Lower lobe of right lung (tissue), 2 donors: Measurements from ENCODE around the gene ZNF688. TPM values are rescaled to one million over a fixed set of nuclear protein-coding genes. Genes with fewer than 3 reads are reported as not detected.

ENCODE experiments used
- ATAC-seq, 2 donors: fragments of 200-7000 bp; cut with Tn5 transposase; one replicate each; pipeline ENCODE4 v1.9.1; 2020 to 2022; ENCODE audit warnings: mild to moderate bottlenecking in 2 of 2, moderate library complexity in 2 of 2
- DNase-seq: peaks from one replicate; pipeline ENCODE4 v3.0.0-alpha.2; 2020
- H3K27ac ChIP-seq: fragments of 200-600 bp; one replicate; pipeline ENCODE4 v1.8.0; 2022
- H3K27me3 ChIP-seq: fragments of 200-600 bp; one replicate; pipeline ENCODE4 v1.8.0; 2022; ENCODE audit warnings: low read depth
- H3K36me3 ChIP-seq: fragments of 200-600 bp; one replicate; pipeline ENCODE4 v1.8.0; 2022; ENCODE audit warnings: mild to moderate bottlenecking
- H3K4me1 ChIP-seq: fragments of 200-600 bp; one replicate; pipeline ENCODE4 v1.8.0; 2022
- H3K4me3 ChIP-seq: fragments of 200-600 bp; one replicate; pipeline ENCODE4 v1.8.0; 2022; ENCODE audit warnings: mild to moderate bottlenecking
- H3K9me3 ChIP-seq: fragments of 200-600 bp; one replicate; pipeline ENCODE4 v1.8.0; 2022
- CTCF ChIP-seq: fragments of 200-600 bp; IDR thresholded peaks from one replicate; pipeline ENCODE4 v1.8.0; 2022; ENCODE audit warnings: antibody characterized with exemption, mild to moderate bottlenecking
- intact Hi-C: fragments of 100-400 bp; cut with DNase I; formaldehyde crosslinking; loops from one replicate; pipeline ENCODE4 v1.11.0; 2022
- total RNA-seq: library from RNA; stranded (reverse); fragmentation: NEBNext Ultra II Directional; extraction: Animal tissue kit (Norgen Biotek cat#: 25700); gene quantifications from one replicate; pipeline ENCODE4 v1.2.1, GENCODE V29; 2021
- donor health status: DM: no; HTN: yes; CAD: no; lungs with severe emphysema.

The ZNF688 gene
- total RNA-seq, 1 donor from 2014 or later: 13.5 TPM

- Histone ChIP-seq H3K4me3 (no peak overlapping the region), H3K27me3 (no peaks in the 10 kb centered on the region), H3K9me3 (no peaks in the 10 kb centered on the region), H3K27ac (no peak overlapping the region), H3K4me1 (peaks cover 44% of the 10 kb centered on the region), H3K36me3 (peaks cover 26% of the 10 kb centered on the region)
- intact Hi-C loops: no loop called here
- no peak for ATAC-seq
- no peak for DNase-seq
- no peak for TF ChIP-seq CTCF
Measured at GRCh38 chr16:30532285-30533145, 39.0 kb downstream of the ZNF688 start.

- H3K4me3 ChIP-seq: no peak overlapping the region
- H3K27ac ChIP-seq: peak overlapping the region; percentile 0
- no peaks in the 10 kb centered on the region for H3K9me3 ChIP-seq
- no peaks in the 10 kb centered on the region for H3K27me3 ChIP-seq
- DNase-seq (no peak), ATAC-seq (no peak)
- TF ChIP-seq CTCF: no peak
- H3K4me1 ChIP-seq: peaks cover 38% of the 10 kb centered on the region
- peaks cover 27% of the 10 kb centered on the region for H3K36me3 ChIP-seq
- intact Hi-C loops: no loop called here
Measured at GRCh38 chr16:30530163-30531037, 41.1 kb downstream of the ZNF688 start.

GRCh38 chr16:30528799-30529457 lies 42.6 kb downstream of the ZNF688 start:
- Histone ChIP-seq H3K27me3 (no peaks in the 10 kb centered on the region), H3K36me3 (peaks cover 38% of the 10 kb centered on the region), H3K4me3 (no peak overlapping the region), H3K4me1 (peaks cover 34% of the 10 kb centered on the region), H3K27ac (peak overlapping the region; percentile 98), H3K9me3 (no peaks in the 10 kb centered on the region)
- no peak for TF ChIP-seq CTCF
- intact Hi-C loops: no loop called here
- ATAC-seq (no peak), DNase-seq (no peak)

- Histone ChIP-seq H3K4me3 (peak overlapping the region; percentile 88), H3K4me1 (peaks cover 23% of the 10 kb centered on the region), H3K27me3 (no peaks in the 10 kb centered on the region), H3K9me3 (no peaks in the 10 kb centered on the region), H3K27ac (peak overlapping the region; percentile 98), H3K36me3 (peaks cover 32% of the 10 kb centered on the region)
- DNase-seq: peak; percentile 57
- no peak for TF ChIP-seq CTCF
- intact Hi-C loops: no loop called here
- no peak for ATAC-seq
Measured at GRCh38 chr16:30527635-30528178, 43.8 kb downstream of the ZNF688 start.
